GM12892 (cell line): Measurements from ENCODE around the gene LAMA3.

ENCODE experiments used
- DNase-seq: peaks from one replicate; pipeline ENCODE4 v3.0.0; 2011; ENCODE audit not compliant: insufficient read length
- FAIRE-seq: peaks from 2 replicates; lab custom pipeline; 2011; peaks lifted over from hg19 to GRCh38; lab: Jason Lieb, UNC
- POLR2A ChIP-seq: IDR thresholded peaks from 2 replicates; pipeline ENCODE4 v1.6.1; 2011; ENCODE audit warnings: low read depth, low read length, control low read depth
- POLR2AphosphoS5 ChIP-seq: IDR thresholded peaks from 2 replicates; pipeline ENCODE4 v1.6.1; 2011; ENCODE audit warnings: low read depth, low read length, control low read depth
- TAF1 ChIP-seq: IDR thresholded peaks from 2 replicates; pipeline ENCODE4 v1.6.1; 2011; ENCODE audit warnings: low read depth, mild to moderate bottlenecking, control low read depth, low read length, borderline replicate concordance

LAMA3 gene

DNA sequence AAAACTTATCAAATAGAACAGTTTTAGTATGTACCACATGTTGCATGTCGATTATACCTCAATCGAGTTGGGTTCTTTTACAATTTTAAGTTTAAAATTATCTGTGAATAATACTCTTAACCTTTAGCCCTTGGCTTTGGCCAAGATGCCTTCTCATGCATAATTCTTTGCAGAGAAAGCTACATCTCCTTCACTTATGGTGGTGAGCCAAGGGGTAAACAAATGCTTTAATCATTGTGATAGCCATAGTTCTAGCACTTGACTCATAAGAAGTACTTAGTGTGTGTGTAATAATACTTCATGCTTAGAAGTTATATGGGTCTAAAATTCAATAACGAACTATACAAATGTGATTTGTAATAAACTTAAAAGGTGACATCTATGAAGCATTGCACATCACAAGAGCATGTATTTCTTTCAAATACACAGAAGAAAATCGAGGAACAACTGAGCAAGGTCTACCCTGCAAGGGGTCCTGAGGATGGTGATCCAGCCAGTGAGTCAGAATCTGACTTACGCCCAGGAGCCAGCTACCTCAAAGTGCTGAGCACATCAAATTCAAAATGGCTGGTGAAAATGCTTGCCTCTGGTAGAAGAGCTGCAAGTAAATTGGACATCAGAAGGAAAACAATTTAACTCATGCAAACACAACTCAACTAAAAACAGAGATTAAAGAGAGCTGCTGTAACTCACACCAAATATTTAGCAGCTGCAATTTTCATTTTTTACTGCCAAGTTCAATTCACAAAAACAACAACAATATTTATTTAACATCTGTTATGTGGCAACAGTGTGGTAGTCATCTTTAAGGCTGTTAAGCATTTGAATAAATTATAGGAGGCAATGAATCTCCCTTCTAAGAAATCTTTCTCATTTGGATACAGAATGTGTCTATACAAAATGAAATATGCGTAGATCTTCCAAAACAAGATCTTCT, 301.5 kb downstream of the LAMA3 start:
- FAIRE-seq: no peak
- no peak for DNase-seq
- TF ChIP-seq POLR2AphosphoS5 (no peak), POLR2A (no peak), TAF1 (no peak)

GRCh38 chr18:23992089-23992940, 303.1 kb downstream of the LAMA3 start:
- FAIRE-seq: peak; percentile 75
- DNase-seq: no peak
- TF ChIP-seq POLR2AphosphoS5 (0 out of 2 replicates have a peak, but pooled peaks have one; percentile 28), POLR2A (peak; percentile 48; the same call in 1 of the 2 replicates), TAF1 (no peak)

- DNase-seq (no peak), FAIRE-seq (no peak)
- TF ChIP-seq TAF1: no peak
- no peak for TF ChIP-seq POLR2A
- TF ChIP-seq POLR2AphosphoS5: no peak
These were observed 303.7 kb downstream of the LAMA3 start for GRCh38 chr18:23992941-23993280.

- DNase-seq: no peak
These were observed 305.2 kb downstream of the LAMA3 start for GRCh38 chr18:23994361-23994902.

DNA sequence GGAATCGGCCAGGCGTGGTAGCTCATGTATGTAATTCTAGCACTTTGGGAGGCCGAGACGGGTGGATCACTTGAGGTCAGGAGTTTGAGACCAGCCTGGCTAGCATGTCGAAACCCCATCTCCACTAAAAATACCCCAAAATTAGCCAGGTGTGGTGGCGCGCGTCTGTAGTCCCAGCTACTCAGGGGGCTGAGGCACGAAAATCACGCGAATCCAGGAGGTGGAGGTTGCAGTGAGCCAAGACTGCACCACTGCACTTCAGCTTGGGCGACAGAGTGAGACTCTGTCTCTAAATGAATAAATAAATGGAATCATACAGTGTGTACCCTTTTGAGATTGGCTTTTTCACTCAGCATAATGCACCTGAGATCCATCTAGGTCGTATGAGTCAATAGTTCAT, 305.9 kb downstream of the LAMA3 start:
- no peak for DNase-seq
- FAIRE-seq: peak; percentile 70
- TF ChIP-seq TAF1: no peak
- no peak for TF ChIP-seq POLR2AphosphoS5
- no peak for TF ChIP-seq POLR2A

More at GRCh38 chr18:23994361-23994902, 305.2 kb downstream of the LAMA3 start:
- FAIRE-seq: peak; percentile 75
- peak; percentile 74; the same call in 1 of the 2 replicates for TF ChIP-seq POLR2AphosphoS5
- no peak; the same call in 1 of the 2 replicates for TF ChIP-seq TAF1
- TF ChIP-seq POLR2A: peak; percentile 87

GRCh38 chr18:23998018-23998417, 308.8 kb downstream of the LAMA3 start:
- no peak for DNase-seq
- no peak for FAIRE-seq
- TF ChIP-seq POLR2A (no peak), TAF1 (no peak), POLR2AphosphoS5 (no peak)

DNA sequence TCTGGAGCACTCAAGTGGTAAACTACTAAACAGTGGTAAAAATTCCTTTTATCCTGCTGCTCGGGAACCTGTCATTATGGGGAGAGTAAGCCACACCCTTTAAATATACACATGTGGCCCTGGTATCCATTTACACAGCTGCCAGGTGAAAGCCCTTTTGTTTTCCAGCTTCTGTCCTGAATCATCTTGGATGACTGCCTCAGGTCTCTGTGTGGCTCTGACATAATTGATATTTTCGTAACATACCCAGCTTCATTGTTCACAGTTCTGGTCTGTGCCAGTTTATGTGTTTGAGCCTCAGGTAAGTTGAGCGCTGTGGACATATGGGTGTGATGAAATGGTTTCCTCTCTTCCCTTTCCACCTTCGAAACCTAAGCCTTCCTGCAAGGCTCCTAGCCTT, 309.6 kb downstream of the LAMA3 start:
- DNase-seq (no peak), FAIRE-seq (no peak)
- no peak for TF ChIP-seq TAF1
- TF ChIP-seq POLR2AphosphoS5: no peak
- TF ChIP-seq POLR2A: no peak

DNA sequence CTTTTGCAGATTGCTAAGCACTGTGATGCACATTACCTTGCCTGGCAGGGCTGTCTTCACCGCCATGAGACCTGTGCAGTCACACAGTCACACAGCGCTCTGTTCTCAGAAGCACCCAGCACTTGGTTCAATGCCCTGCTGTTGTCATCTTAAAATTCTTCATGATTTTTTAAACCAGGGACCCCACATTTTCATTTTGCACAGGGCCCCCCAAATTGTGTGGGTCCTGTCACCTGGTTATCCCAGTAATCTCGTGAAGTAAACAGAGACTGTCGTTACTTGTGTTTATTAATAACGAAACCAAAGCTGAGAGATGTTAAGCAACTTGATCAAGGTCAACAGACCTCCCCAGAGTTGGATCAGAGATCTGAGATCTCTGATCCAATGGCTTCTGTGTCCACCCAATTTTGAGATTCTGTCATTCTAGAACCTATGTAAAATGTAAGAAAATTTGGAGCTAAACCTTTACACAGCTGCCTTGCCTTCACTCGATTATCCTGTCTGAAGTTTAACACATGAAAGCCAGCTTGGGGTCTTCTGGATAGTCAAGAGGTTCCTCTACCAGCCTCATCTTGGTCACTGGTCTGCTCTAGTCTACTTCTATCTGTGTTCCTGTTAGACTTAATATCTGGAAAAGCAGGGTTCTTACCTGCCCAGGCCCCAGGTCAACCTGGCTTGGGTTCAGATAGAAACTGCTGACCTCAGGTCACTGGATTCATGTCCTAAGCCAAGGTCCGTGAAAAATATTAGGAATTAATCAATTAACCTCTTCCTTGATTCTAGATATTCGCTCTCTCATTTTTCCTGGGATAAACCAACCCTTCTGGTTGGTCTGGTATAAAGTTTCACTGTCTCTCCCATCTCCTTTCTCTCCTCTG, 311.6 kb downstream of the LAMA3 start:
- FAIRE-seq (peak; percentile 74), DNase-seq (no peak)
- TF ChIP-seq POLR2A: no peak
- TF ChIP-seq TAF1: no peak
- TF ChIP-seq POLR2AphosphoS5: no peak

DNA sequence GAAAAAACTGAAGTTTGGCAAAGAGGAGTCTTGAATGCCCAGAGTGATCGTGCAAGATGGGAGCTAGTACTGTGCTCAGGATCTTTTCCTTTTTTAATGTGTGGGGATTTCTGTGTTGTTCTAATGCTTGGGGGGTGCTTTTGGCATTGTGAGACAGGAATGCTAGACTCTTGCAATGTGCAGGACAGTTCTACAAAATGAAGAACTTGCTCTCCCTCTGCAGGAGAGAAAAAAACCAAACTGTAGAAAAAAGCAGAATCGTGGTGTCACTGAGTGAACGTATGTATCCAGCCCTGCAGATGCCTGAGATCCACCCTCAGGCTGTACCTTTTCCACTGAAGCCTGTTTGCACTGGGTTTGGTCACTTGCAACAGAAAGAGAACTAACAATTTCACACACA, 313.2 kb downstream of the LAMA3 start:
- DNase-seq (no peak), FAIRE-seq (no peak)
- TF ChIP-seq TAF1: no peak
- TF ChIP-seq POLR2AphosphoS5: no peak
- no peak for TF ChIP-seq POLR2A

- DNase-seq: no peak
- TF ChIP-seq POLR2A (no peak), POLR2AphosphoS5 (no peak), TAF1 (no peak)
- FAIRE-seq: no peak
These were observed 314.0 kb downstream of the LAMA3 start for GRCh38 chr18:24003288-24003687.

GRCh38 chr18:24003903-24004640, 314.8 kb downstream of the LAMA3 start:
- DNase-seq (no peak), FAIRE-seq (no peak)
- TF ChIP-seq POLR2A (no peak), POLR2AphosphoS5 (no peak), TAF1 (no peak)
